Esophagus mucosa (tissue), 1 donor: Measurements from ENCODE around the gene GCC1. TPM values are rescaled to one million over a fixed set of nuclear protein-coding genes. Genes with fewer than 3 reads are reported as not detected.

ENCODE experiments used
- ATAC-seq: fragments of 200-7000 bp; cut with Tn5 transposase; one replicate; pipeline ENCODE4 v1.9.1; 2020
- total RNA-seq: library from RNA; stranded (reverse); gene quantifications from one replicate; pipeline ENCODE4 v1.2.4, GENCODE V29; 2023
- donor health status: DM: yes; HTN: yes; CAD: no.

GCC1 gene, protein sequence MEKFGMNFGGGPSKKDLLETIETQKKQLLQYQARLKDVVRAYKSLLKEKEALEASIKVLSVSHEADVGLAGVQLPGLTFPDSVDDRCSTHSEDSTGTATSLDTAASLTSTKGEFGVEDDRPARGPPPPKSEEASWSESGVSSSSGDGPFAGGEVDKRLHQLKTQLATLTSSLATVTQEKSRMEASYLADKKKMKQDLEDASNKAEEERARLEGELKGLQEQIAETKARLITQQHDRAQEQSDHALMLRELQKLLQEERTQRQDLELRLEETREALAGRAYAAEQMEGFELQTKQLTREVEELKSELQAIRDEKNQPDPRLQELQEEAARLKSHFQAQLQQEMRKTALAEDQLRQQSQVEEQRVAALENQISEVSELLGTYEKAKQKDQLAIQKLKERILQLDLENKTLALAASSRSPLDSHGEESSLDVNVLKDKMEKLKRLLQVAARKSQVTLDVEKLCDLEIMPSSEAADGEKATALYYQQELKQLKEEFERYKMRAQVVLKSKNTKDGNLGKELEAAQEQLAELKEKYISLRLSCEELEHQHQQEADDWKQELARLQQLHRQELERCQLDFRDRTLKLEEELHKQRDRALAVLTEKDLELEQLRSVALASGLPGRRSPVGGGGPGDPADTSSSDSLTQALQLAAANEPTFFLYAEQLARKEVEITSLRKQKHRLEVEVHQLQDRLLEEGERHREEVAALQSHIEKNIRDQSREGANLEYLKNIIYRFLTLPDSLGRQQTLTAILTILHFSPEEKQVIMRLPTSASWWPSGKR
- total RNA-seq: 11.0 TPM

DNA sequence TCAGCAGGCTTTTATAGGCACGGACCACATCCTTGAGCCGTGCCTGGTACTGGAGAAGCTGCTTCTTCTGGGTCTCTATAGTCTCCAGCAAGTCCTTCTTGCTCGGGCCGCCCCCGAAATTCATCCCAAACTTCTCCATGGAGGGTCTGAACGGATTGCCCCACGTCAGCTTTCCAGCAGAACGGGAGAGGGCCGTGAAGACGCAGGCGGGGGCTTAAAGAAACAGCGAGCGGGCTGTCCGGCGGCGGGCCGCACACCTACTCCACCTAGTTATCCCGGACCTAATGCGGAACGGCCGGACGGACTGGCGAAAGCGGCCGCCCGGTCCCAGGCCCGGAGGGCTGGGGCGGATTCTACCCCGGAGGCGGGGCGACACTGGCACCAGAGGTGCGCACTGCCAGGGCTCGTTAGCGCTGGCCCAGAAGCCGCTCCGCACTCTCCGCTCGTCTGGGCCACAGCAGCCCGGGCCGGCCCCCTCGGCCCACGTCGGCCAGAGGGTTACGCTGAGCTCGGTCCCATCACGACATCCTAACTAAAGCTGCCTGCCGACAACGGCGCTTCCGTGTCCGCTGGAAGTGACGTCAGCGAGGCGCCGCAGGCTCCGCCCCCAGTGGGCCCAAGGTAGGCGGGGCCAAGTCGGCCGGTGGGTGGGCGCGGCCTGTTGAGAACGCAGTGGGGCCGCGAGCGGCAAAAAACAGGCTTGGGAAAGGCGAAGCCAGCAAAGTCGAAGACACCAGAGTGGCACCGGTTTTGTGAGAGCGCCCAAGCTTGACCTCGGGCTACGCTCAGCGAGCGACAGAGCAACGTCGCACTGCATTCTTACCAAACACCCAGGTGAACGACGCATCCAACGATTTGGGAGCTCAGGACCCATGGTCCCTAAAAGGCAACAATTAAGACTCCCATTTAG is at the start of gene GCC1:
TSS of gene GCC1 (minus strand) at position 553 of the 910 bp plus-strand sequence. CDS start at position 139, 414 bp downstream.
- peak; percentile 88 for ATAC-seq

DNA sequence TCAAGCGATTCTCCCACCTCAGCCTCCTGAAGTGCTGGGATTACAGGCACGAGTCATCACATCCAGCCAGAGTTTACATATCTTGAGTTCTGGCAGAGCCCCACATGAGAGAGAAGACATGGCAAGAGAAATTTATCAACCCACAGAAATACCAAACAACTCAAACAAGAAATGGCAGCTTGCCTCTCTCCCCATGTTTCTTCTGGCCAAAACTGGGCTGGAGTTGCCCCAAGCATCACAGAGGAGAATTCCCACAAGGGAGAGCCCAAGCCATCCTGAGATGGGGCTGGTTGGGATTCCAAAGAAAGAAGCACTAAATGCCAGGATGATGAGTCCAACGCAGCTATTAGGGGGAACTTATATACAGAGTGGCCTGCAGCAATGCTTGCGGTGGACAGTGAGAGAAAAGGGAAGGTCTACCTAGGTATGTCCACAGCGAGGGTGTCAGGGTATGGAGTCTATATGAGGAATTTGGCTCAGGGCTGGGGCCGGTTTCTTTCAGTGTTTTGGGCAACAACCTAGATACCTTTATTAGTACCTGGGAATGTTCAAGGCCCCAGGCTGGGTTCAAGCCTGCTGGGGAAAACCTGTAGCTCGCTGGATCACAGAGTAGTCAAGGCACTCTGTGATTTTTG is 47.0 kb upstream of the GCC1 start:
- ATAC-seq: no peak

DNA sequence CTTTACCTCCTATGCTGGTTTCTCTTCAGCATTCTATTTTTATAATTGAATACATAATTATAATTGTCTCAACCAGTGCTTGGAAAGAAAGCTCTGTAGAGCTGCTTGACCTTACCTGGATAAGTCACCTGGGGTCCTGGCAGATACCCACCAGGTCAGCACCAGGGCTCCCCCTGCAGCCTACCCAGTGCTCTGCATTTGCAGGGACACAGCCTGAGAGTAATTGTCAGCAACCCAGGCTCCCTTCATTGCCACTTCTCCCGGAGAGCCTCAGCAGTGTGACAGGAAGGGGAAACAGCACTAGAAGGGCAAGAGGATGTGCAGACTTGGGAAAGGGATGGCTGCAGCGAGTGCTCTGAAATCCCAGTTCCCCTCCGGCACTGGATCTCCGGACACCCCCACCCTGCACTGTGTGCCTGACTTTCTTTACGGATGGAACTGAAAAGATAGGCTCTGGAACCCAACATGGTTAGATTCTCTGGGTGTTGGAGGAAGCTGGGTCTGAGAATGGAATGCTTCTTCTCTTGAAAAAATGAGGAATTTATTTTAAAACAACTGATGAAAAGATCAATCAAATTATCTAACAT is 44.0 kb upstream of the GCC1 start:
- no peak for ATAC-seq

DNA sequence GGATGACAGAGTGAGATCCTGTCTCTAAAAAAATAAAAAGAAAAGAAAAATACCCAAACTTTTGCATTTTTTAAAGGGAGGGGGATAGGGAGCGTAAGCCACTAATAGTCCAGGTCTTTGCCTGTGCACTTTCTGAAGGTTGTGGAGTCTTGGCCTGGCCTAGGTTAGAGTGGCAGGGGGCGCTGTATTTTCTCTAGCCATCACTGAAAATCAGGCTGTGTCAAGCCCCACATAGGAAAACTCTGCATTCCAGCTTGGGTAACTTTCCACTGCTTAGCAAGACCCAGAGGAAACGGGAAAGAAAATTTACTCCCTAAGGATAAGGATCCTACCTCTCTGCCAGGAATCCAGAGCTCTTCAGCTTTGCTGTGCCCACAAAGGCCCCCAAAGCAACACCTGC is 43.0 kb upstream of the GCC1 start:
- ATAC-seq: no peak

DNA sequence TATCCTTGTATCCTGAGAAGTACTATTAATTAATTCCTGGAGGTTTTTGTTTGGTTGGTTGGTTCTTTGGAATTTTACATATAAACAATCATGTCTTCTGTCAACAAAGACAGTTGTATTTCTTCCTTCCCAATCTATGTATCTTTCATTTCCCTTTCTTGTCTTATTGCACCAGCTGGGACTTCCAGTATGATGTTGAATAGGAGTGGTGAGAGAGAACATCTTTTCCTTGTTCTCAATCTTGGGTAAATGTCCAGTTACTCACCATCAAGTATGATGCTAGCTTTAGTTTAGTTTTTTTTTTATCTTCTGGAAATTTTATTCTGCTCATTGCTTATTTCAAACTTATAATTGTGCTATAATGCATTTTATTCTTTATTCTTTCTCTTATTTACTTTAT is 39.9 kb upstream of the GCC1 start:
- ATAC-seq: no peak

DNA sequence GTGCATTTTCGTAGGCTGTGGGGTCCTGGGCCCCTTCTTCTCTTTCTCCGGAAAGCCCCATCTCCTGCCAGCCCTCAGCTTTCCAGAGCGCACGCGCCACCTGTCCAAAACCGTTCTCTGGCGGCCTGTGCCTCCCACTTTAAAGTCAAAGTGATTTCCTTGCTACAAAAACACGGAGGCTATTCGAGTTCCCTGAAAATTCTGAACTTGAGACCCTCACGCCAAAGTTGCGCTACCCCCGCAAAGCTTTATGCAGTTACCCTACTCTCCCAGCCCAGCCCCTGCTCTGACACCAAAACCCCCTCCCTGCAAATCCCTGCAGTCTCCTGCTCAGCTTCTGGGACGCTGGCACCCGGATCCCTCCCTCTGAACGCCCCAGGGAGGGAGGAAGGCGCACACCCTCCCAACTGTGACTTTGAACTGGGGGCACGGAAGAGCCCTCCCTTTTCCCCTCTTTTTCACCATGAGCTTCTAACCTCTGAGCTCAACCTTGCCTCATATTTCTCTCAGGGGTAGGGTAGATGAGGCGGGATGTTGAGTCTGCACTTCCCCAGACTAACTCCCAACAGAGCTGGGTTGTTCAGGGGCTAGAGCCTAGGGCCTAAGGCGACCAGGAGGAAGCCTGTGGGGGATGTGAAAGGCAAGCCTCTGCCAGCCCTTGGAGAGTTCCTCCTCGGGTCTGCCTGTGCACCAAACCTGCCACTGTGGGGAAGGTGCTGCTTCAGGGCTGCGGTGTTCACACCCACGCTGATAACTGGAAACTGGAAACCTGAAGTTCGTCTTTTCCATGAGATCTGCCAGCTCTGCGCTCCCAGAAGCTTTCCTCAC is 35.2 kb upstream of the GCC1 start:
- ATAC-seq: no peak

DNA sequence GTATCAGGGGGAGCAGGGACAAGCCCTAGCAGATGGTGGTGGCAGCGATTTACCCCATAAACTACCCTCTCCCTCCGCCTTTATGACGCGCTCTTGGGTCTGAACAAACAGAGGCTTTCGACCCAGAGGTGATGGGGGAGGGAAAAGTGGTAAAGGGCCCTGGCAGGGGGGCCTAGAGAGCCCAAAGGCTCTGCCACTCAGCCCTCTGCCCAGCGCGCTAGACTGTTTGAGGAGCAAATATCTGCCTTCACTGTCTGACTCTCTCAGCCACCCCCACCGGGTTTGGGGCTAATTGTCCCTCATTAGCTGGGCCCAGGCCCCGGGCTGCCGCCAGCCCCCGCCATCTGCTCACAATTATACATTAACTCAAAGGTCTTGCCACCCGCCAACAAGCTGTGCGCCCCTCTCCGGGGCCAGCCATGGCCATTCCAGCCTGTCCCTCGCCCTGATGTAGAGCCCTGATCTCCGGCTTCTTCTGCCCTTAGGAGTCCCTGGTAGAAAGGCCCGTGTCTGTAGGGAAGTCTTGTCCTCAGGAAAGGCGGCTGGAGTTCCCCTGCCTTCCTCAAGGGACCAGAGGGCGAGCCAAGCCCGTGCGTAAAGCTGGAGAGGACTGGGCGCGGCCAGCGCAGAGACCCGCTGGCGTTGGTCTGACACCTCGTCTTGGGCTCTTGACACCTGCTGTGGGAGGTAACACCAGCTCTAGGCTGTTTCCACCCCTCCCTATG is 34.4 kb upstream of the GCC1 start:
- no peak for ATAC-seq

DNA sequence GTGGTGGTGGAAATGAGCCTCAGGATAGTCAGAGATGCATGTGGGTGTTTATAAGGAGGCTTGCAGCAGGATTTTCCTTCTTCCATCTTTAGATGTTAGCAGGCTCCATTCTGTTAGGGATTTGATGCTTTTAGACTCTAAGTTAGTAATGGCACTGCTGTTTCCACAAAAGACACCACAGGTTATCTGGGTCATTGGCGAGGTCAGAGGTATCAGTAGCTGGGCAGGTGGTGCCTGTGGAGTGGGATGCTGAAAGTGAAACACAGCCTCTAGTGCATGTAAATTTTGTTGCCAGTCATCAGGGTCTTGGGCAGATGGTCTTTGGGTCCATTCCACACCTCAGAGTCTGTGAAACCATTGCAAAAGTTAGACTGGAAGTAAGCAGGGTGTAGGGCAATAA is 33.4 kb upstream of the GCC1 start:
- ATAC-seq: no peak

DNA sequence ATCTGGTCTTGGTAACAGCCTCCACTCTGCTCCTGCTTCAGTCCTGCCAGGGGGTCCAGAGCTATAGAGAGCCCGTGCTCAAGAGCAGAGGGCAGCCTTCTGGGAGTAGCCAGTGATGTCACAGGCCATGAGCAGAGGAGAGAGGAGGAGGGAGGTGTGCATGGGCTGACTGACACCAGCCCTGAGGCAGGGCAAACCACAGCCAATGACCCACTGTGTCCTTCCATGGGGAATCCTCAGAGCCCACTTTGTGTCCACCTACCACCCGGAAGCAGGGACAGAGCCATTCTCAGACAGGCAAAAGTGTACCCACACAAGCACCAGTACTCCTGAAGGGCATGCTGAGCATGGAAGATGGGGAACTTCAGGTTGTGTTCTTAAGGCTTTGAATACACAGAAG is 32.6 kb upstream of the GCC1 start, which contains the start of gene PAX4:
TSS of gene PAX4 (minus strand) at position 101 of the 400 bp plus-strand sequence. CDS start 2,214 bp downstream, outside the sequence.
- no peak for ATAC-seq

DNA sequence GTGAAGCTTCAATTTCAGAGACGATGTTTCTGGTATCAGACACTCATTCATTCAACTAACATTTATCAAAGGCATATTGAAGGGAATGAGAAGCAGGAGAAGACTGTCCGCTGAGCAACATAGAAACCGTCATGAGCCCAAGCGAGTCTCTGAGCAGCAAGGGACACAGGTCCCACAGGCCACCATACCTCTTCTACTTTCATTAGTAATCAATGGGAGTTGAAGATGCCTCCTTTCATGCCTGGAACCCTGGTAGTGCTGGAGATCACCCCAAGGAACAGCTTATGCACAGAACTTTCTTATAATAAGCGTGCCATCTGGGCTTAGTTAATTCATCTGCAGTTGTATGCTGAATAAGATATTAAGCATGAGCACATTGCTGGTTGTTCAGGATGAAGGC is 31.3 kb upstream of the GCC1 start:
- ATAC-seq: no peak

DNA sequence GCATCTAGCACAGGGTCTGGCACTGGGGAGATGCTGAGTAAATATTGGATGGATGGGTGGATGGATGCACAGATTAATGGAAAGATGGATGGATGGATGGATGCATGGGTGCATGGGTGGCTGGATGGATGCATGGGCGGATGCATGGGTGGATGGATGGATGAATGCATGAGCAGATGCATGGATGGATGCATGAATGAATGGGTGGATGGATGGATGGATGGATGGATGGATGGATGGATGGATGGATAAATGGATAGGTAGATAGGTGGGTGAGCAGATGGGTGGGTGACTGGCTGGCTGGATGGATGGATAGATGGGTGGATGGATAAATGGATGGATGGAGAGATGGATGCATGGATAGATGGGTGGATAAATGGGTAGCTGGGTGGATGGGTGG is 26.9 kb upstream of the GCC1 start:
- ATAC-seq: no peak

DNA sequence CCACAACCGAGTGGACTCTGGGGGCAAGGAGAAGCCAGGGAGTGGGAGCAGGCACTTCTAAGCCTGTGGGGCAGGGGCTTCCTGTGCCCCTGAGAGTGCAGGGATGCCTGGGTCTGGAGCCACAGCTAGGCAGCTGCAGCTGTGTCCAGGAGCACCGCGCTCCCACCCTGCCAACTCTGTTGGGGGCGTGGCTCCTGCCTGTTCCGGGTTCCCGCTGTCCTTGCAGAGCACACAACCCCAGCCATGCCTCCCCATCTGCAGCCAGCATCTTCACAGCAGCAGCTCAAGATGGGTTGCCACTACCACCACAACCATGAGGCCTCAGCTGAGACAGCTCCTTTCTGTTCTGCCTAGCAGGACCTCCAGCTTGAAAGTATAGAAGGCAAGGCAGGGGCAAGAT is 23.9 kb upstream of the GCC1 start:
- ATAC-seq: no peak

DNA sequence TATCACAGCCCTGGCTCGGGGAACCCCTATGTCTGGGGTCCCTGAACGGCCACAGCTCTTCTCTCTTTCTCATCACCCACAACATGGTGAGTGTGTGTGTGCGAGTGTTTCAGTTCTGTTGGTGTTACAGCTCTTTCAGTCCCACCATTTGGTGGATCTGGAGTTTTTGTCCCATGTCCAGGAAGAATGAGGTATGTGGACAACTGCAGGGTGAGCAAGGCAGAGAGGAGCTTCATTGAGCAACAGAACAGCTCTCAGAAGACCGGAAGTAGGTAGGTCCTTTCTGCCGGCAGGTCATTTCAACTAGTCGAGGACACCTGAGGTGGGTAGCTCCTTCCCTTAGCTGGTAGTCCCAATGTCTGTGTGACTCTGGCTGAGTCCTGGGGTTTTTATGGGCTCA is 23.1 kb upstream of the GCC1 start:
- ATAC-seq: no peak

DNA sequence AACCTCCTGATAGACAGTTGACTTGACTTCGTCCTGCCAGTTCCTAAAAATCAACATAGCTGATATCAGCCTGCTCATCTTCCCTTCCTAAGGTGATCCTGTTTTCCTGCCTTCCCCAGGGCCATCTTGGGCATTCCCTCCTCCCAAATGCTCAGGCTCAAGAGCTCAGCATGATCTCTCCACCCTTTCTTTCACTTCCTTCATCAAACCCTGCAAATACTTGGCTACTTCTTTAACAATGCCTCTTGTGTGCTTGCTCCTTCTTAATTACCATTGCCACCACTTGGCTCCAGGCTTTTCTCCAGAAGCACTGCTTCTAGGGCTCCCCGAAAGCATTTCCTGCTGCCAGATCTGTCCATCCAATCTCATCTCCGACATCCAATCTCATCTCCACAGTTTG is 15.5 kb upstream of the GCC1 start:
- no peak for ATAC-seq

DNA sequence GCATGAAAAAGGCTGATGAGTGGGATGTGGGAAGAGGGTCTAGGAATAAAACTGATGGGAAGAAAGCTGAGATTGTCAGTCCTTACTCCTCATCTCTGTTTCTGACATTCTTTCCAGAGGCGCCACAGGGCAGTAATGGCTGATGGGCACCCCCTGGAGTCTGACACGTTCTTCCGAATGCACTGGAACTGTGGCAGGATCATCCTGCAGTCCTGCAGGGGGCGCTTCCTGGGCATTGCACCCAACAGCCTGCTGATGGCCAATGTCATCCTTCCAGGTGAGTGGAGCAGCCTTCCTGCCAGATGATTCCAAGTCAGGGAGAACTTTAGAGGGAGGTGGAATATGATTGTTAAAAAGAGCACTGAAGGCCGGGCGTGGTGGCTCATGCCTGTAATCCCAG is 12.9 kb upstream of the GCC1 start:
- ATAC-seq: no peak

DNA sequence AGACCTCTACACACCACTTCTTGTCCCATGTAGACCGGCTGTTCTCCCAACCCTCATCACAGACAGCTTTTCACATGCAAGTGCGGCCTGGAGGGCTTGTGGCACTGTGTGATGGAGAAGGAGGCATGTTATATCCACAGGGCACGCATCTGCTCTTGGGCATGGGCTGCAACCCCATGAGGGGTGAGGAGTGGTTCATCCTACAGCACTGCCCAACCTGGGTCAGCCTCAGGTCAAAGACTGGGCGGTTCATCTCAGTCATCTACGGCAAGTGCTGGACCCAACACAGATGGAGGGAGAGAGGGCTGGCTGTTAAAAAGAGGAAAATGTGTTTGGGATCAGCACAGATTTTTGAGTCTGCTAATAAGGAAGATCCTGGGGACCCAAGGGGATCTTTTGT is 10.3 kb upstream of the GCC1 start:
- no peak for ATAC-seq

DNA sequence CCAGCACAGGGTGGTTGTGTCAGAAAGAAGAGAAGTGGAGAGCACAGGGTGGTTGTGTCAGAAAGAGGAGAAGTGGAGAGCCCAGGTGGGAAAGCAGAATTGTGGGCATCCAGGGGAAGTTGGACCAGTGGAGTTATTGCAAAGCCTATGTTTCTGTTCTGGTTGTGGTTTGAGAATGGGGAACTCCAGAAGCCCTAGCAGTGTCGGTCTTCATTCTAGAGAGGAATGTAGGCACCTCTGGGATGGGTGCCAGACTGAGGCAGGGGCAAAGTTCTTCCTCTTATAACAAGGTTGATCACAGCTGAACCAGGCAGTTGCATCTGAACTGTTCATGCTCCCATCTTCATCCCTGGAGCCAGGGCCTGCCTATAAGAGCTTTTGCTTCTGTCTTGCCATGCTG is 9.1 kb upstream of the GCC1 start:
- ATAC-seq: no peak

DNA sequence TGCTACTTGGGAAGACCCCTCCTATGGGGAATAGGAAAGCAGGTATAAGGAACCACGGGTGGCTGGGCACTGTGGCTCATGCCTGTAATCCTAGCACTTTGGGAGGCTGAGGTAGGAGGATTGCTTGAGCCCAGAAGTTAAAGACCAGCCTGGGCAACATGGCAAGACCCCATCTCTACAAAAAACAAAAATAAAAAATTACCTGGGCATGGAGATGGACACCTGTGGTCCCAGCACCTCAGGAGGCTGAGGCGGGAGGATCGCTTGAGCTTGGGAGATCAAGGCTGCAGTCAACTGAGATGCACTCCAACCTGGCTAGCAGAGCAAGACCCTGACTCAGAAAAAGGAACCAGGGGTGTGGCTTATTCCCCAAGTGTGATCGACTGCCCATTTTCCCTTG is 7.2 kb upstream of the GCC1 start:
- ATAC-seq: no peak

DNA sequence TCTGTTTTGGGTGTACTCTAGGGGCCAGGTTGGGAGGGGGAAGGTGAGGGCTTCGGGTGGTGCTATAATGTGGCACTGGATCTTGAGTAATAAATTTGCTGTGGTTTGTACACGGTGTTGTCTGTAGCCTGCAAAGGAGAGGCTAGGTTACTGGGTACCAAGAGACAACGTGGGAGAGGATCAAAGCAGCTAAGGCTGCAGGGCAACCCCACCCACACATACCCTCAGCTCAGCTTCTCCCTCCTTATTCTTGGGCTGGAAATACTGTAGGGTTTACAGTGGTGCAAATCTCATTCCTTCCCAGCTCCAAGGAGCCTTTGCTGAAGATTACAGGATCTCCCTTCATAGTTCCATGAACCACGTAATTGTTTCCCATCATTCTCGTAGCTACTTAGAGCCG is 6.2 kb upstream of the GCC1 start:
- no peak for ATAC-seq

DNA sequence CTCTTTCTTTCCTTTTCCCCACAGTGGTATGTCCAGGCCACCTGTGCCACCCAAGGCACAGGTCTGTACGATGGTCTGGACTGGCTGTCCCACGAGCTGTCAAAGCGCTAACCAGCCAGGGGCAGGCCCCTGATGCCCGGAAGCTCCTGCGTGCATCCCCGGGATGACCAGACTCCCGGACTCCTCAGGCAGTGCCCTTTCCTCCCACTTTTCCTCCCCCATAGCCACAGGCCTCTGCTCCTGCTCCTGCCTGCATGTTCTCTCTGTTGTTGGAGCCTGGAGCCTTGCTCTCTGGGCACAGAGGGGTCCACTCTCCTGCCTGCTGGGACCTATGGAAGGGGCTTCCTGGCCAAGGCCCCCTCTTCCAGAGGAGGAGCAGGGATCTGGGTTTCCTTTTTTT is 5.8 kb upstream of the GCC1 start:
- no peak for ATAC-seq
